ENCODE results near the gene TWNK. TPM values are rescaled to one million over a fixed set of nuclear protein-coding genes. Genes with fewer than 3 reads are reported as not detected.
A peak's percentile ranks its signal among the peaks of the same experiment; 100 is the strongest.

Gene TWNK
- total RNA-seq, 1 experiment from 2014 or later: 38.7 TPM

- Histone ChIP-seq H3K27ac (ENCODE audit: insufficient read length, low read depth, low read length) (no peak overlapping the region), H3K79me2 (ENCODE audit: insufficient read depth, low read length) (no peaks in the 10 kb centered on the region), H2BK12ac (ENCODE audit: insufficient read length, low read depth, low read length) (no peak overlapping the region), H3K4me2 (ENCODE audit: insufficient read depth, insufficient read length, low read length) (no peak overlapping the region), H4K20me1 (ENCODE audit: control insufficient read depth, insufficient read depth, insufficient read length) (no peaks in the 10 kb centered on the region), H2BK5ac (ENCODE audit: insufficient read length, low read length) (no peak overlapping the region), H4K5ac (ENCODE audit: insufficient read length, low read depth, low read length) (no peak overlapping the region), H3K4me1 (ENCODE audit: insufficient read depth, low read length) (no peaks in the 10 kb centered on the region), H2BK20ac (ENCODE audit: low read depth, low read length, poor library complexity, severe bottlenecking) (no peak overlapping the region), H3K23ac (ENCODE audit: insufficient read length, low read depth, low read length) (no peak overlapping the region), H2BK15ac (ENCODE audit: low read depth, low read length) (no peak overlapping the region), H3K9me3 (ENCODE audit: control insufficient read depth, low read depth, low read length) (no peaks in the 10 kb centered on the region), H2AK5ac (ENCODE audit: insufficient read length, low read length) (no peak overlapping the region), H2BK120ac (ENCODE audit: low read depth, low read length, poor library complexity, severe bottlenecking) (no peak overlapping the region), H3T11ph (ENCODE audit: low read length) (no peak overlapping the region), H4K91ac (ENCODE audit: insufficient read length, low read depth, low read length) (no peak overlapping the region), H3K18ac (ENCODE audit: insufficient read length, low read depth, low read length) (no peak overlapping the region), H3K56ac (ENCODE audit: insufficient read length, low read depth, low read length) (no peak overlapping the region), H3K14ac (ENCODE audit: insufficient read depth, low read length) (no peak overlapping the region), H2AFZ (ENCODE audit: low read length) (no peak overlapping the region), H3K23me2 (ENCODE audit: insufficient read length, low read depth, low read length, poor library complexity, severe bottlenecking) (no peaks in the 10 kb centered on the region), H3K79me1 (ENCODE audit: insufficient read depth, low read depth, low read length, poor library complexity, severe bottlenecking) (no peaks in the 10 kb centered on the region), H3K4ac (ENCODE audit: low read depth, low read length) (no peak overlapping the region), H3K27me3 (ENCODE audit: insufficient read depth, low read length) (no peaks in the 10 kb centered on the region), H3K9ac (ENCODE audit: extremely low read depth, insufficient read length, low read length) (no peak overlapping the region), H4K8ac (replicated peaks; ENCODE audit: insufficient read length, low read depth, low read length) (no peak overlapping the region)
- DNase-seq: no peak
- H3K4me1 Mint-ChIP-seq: peaks cover 12 to 24% of the 10 kb centered on the region in 2 experiments
- H3K4me3 Mint-ChIP-seq: no peak overlapping the region; a peak in 1 of 5 replicates
- peaks cover under 1% of the 10 kb centered on the region for H3K27me3 Mint-ChIP-seq (ENCODE audit: low read depth)
- no peaks in the 10 kb centered on the region for H3K9me3 Mint-ChIP-seq
- WGBS (ENCODE audit: extremely low coverage, insufficient read length, low lambda C conversion rate): no CpG with 5 or more reads among the region's 13 CpGs
- H3K36me3 Mint-ChIP-seq (ENCODE audit: insufficient read depth in 1 of 3, low read depth in 3 of 3): peaks cover 13 to 35% (median 33%) of the 10 kb centered on the region in 3 experiments; a peak in 5 of 7 replicates
- H3K27ac Mint-ChIP-seq: peak overlapping the region; percentile 27 to 59 (median 34); a peak in 3 of 7 replicates
- TF ChIP-seq CTCF (conservative IDR thresholded peaks at IDR 0.05): no peak
Observed at GRCh38 chr10:101007915-101008822, 20.8 kb downstream of the TWNK start.
